Left lung (tissue), 10 donors: ENCODE data around the gene RNF115. TPM values are rescaled to one million over a fixed set of nuclear protein-coding genes. Genes with fewer than 3 reads are reported as not detected.
"Not testable (repeated sequence)": the region's sequence is repeated elsewhere in the genome, so short reads cannot be mapped to it uniquely, and the experiment has no call there.

Experiments used
- ATAC-seq: fragments of 200-7000 bp; cut with Tn5 transposase; one replicate; pipeline ENCODE4 v1.9.1; 2020; ENCODE audit warnings: moderate library complexity
- DNase-seq, 4 donors: peaks; one replicate each; pipeline ENCODE4 v3.0.0-alpha.2; 2013 to 2020
- H3K27ac ChIP-seq, 2 donors: fragments of 200-600 bp; sonication (generic) in 1 of 2; one replicate each; pipeline versions ENCODE4 v1.5.0 to v1.8.0; 2020 to 2021
- H3K27me3 ChIP-seq, 2 donors: fragments of 200-600 bp; sonication (generic) in 1 of 2; one replicate each; pipeline versions ENCODE4 v1.5.0 to v1.8.0; 2020 to 2021
- H3K36me3 ChIP-seq, 2 donors: fragments of 200-600 bp; sonication (generic) in 1 of 2; one replicate each; pipeline versions ENCODE4 v1.5.0 to v1.8.0; 2020 to 2021
- H3K4me1 ChIP-seq, 2 donors: fragments of 200-600 bp; one replicate each; pipeline ENCODE4 v1.8.0; 2021
- H3K4me3 ChIP-seq, 2 donors: fragments of 200-600 bp; sonication (generic) in 1 of 2; one replicate each; pipeline versions ENCODE4 v1.5.0 to v1.8.0; 2020 to 2021; ENCODE audit warnings: mild to moderate bottlenecking in 1 of 2
- H3K9me3 ChIP-seq, 2 donors: fragments of 200-600 bp; sonication (generic) in 1 of 2; one replicate each; pipeline versions ENCODE4 v1.5.0 to v1.8.0; 2020 to 2021
- intact Hi-C, 2 donors: fragments of 100-400 bp; cut with DNase I; formaldehyde crosslinking; loops; one replicate each; pipeline versions ENCODE4 v1.11.2 to v1.14.2; 2022
- polyA plus RNA-seq, 6 donors: library from polyadenylated mRNA; unstranded; fragments of 120-200 nt; gene quantifications; one replicate each; pipeline ENCODE4 v1.2.1, GENCODE V29; 2013; ENCODE audit not compliant: insufficient read length in 6 of 6
- total RNA-seq, 2 donors: library from RNA; stranded (reverse); fragmentation: NEBNext Ultra II Directional; extraction: Animal tissue kit (Norgen Biotek cat#: 25700); gene quantifications; one replicate each; pipeline ENCODE4 v1.2.1, GENCODE V29; 2021
- TF ChIP-seq, protein P1 (sequence below), 2 donors: fragments of 200-600 bp; sonication (generic) in 1 of 2; IDR thresholded peaks; one replicate each; pipeline versions ENCODE4 v1.5.0 to v1.8.0; 2021; ENCODE audit warnings: antibody characterized with exemption in 2 of 2
- donor health status: DM: no; HTN: yes; CAD: no.
- donor health status: DM: no; HTN: no; CAD: no.

Gene RNF115
- total and polyA plus RNA-seq, 8 donors = 11.8 to 20.4 (median 18.1) TPM

DNA sequence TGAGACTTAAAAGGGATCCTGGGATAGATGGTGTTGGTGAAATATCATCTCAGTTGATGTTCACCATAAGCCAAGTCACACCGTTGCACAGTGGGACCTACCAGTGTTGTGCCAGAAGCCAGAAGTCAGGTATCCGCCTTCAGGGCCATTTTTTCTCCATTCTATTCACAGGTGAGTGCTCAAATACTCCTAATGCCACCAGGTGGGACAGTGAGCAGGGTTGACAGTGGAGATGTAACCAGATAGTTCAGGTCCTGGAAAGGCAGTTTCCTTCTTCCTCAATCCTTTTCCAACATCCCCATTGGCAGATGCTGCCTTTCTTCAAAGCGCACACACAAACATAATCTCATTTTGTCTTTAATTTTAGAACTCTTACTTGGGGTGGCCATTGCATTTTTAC, 93.0 kb downstream of the RNF115 start:
- H3K4me3 ChIP-seq = no peak overlapping the region
- ATAC-seq (no peak), DNase-seq (no peak)
- TF ChIP-seq, protein P1, sequence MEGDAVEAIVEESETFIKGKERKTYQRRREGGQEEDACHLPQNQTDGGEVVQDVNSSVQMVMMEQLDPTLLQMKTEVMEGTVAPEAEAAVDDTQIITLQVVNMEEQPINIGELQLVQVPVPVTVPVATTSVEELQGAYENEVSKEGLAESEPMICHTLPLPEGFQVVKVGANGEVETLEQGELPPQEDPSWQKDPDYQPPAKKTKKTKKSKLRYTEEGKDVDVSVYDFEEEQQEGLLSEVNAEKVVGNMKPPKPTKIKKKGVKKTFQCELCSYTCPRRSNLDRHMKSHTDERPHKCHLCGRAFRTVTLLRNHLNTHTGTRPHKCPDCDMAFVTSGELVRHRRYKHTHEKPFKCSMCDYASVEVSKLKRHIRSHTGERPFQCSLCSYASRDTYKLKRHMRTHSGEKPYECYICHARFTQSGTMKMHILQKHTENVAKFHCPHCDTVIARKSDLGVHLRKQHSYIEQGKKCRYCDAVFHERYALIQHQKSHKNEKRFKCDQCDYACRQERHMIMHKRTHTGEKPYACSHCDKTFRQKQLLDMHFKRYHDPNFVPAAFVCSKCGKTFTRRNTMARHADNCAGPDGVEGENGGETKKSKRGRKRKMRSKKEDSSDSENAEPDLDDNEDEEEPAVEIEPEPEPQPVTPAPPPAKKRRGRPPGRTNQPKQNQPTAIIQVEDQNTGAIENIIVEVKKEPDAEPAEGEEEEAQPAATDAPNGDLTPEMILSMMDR (IDR thresholded peaks at IDR 0.05) = no peak
- intact Hi-C loops = no loop called here
- H3K4me1 ChIP-seq = no peaks in the 10 kb centered on the region
- H3K27ac ChIP-seq = no peak overlapping the region
- no peaks in the 10 kb centered on the region for H3K36me3 ChIP-seq
- no peaks in the 10 kb centered on the region for H3K27me3 ChIP-seq
- no peaks in the 10 kb centered on the region for H3K9me3 ChIP-seq

GRCh38 chr1:145730467-145730866, 93.4 kb downstream of the RNF115 start:
- no peak for ATAC-seq

DNA sequence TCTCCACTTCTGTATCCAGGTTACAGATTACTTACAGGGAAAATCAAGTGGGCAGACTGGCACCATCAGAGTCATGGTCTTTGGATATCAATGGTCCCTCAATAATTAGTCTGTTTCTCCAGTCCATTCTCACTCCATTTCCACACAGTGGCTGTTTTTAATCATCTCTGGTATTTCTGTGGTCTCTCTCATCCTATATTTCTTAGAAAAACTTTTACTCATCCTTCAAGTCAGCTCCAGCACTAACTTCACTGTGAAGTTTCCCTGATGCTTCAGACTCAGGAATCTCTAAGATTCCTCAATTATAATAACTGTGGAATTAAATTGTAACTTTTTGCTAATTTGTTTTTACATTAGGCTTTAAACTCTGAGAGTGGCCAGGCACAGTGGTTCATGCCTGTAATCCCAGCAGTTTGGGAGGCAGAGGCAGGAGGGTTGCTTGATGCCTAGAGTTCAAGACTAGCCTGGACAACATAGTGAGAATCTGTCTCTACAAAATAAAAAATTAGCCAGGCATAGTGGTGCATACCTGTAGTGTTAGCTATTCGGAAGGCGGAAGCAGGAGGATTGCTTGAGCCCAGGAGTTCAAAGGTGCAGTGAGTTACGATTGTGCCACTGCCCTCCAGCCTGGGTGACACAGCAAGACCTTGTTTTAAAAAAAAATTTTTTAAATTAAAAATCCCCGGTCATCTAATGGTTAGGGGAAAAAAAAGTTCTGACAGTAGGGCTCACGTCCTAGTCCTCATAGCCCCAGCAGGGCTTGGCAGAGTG, 94.0 kb downstream of the RNF115 start:
- intact Hi-C loops = no loop called here
- H3K4me1 ChIP-seq = no peaks in the 10 kb centered on the region
- no peak overlapping the region for H3K4me3 ChIP-seq
- DNase-seq (no peak), ATAC-seq (no peak)
- no peak overlapping the region for H3K27ac ChIP-seq
- no peaks in the 10 kb centered on the region for H3K36me3 ChIP-seq
- H3K27me3 ChIP-seq = no peaks in the 10 kb centered on the region
- TF ChIP-seq, protein P1 (IDR thresholded peaks at IDR 0.05) = no peak
- H3K9me3 ChIP-seq = no peaks in the 10 kb centered on the region

More at GRCh38 chr1:145730467-145730866, 93.4 kb downstream of the RNF115 start:
- Histone ChIP-seq H3K9me3 (no peaks in the 10 kb centered on the region), H3K27ac (no peak overlapping the region), H3K4me3 (no peak overlapping the region), H3K4me1 (no peaks in the 10 kb centered on the region), H3K36me3 (no peaks in the 10 kb centered on the region), H3K27me3 (no peaks in the 10 kb centered on the region)
- TF ChIP-seq, protein P1 (IDR thresholded peaks at IDR 0.05) = no peak
- DNase-seq = no peak
- intact Hi-C loops = no loop called here

GRCh38 chr1:145729196-145729595, 94.7 kb downstream of the RNF115 start:
- no peak overlapping the region for H3K27ac ChIP-seq
- H3K27me3 ChIP-seq = no peaks in the 10 kb centered on the region
- ATAC-seq (no peak), DNase-seq (peak in 1 of 4 donors; percentile 30)
- H3K36me3 ChIP-seq = no peaks in the 10 kb centered on the region
- no peaks in the 10 kb centered on the region for H3K4me1 ChIP-seq
- TF ChIP-seq, protein P1 (IDR thresholded peaks at IDR 0.05) = no peak
- H3K9me3 ChIP-seq = no peaks in the 10 kb centered on the region
- intact Hi-C loops = no loop called here
- no peak overlapping the region for H3K4me3 ChIP-seq

DNA sequence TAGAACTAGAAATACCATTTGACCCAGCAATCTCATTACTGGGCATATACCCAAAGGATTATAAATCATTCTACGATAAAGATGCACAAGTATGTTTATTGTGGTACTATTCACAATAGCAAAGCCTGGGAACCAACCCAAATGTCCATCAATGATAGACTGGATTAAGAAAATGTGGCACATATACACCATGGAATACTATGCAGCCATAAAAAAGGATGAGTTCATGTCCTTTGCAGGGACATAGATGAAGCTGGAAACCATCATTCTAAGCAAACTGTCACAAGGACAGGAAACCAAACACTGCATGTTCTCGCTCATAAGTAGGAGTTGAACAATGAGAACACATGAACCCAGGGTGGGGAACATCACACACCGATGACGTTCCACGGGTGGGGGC, 97.7 kb downstream of the RNF115 start:
- intact Hi-C loops, H3K4me1 ChIP-seq, DNase-seq, H3K27ac ChIP-seq, H3K4me3 ChIP-seq, ATAC-seq, H3K9me3 ChIP-seq, H3K36me3 ChIP-seq: not testable (repeated sequence)
- peaks cover 0 to 13% of the 10 kb centered on the region in 2 donors for H3K27me3 ChIP-seq
